ENCODE data around the gene RPN2.

The RPN2 gene

DNA sequence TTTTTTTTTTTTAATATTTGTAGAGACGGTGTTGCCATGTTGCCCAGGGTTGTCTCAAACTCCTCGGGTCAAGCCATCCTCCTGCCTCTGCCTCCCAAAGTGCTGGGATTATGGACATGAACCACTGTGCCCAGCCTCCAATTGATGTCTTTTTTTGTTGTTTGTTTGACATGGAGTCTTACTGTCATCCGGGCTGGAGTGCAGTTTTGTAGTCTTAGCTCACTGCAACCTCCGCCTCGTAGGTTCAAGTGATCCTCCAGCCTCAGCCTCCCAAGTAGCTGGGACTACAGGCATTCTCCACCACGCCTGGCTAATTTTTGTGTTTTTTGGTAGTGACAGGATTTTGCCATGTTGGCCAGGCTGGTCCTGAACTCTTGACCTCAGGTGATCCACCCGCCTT, 9.7 kb downstream of the RPN2 start:
- peak; percentile 38 for DNase-seq

DNA sequence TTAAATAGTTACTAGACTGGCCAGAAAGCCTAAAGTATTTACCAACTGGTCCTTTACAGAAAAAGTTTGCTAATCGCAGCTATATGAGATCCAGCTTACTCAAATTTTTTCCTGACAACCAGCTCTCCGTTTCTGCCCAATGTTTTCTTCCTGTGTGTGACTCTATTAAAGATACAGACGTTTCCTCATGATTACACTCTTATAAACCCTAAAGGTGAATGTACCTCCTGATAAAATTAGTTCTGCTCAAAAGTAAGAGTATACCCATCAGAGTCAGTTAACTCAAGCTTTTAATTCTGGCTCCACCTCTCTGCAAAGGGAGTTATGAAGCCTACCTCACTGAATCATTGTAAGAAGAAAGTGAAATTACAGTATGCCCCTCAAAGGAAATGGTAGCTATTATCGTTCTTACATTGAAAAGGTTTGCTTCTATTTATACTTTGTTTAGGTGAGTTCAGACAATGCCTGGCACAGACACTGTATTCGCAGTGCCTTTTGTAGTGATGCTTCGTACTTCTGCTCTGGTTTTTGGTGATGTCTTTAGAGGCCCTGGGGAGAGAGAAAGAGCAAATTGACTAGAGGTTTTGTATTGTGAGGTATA, 10.4 kb downstream of the RPN2 start:
- no peak for DNase-seq

GRCh38 chr20:37190354-37191112, 11.4 kb downstream of the RPN2 start:
- no peak for DNase-seq

GRCh38 chr20:37192137-37192854, 13.2 kb downstream of the RPN2 start:
- DNase-seq, result peak; percentile 85

GRCh38 chr20:37193226-37193625, 14.1 kb downstream of the RPN2 start:
- no peak for DNase-seq

DNA sequence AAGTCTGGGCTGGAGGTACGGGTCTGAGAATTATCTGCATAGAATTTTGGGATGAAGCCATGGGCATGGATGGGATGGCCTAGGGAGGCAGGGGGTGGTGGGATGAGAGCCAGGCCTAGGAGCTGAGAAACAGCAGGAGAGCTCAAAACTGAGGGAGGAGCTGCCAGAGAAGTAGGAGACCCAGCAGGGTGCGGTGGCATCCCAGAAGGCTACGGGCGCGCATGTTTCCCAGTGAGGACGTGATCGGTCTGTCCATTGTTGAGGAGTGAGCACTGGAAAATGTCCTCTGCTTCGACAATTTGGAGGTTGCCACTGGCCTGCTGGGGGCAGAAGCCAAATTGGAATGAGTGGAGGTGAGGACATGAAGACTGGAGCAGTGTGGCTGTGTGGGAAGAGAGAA, 14.7 kb downstream of the RPN2 start:
- DNase-seq, result no peak

DNA sequence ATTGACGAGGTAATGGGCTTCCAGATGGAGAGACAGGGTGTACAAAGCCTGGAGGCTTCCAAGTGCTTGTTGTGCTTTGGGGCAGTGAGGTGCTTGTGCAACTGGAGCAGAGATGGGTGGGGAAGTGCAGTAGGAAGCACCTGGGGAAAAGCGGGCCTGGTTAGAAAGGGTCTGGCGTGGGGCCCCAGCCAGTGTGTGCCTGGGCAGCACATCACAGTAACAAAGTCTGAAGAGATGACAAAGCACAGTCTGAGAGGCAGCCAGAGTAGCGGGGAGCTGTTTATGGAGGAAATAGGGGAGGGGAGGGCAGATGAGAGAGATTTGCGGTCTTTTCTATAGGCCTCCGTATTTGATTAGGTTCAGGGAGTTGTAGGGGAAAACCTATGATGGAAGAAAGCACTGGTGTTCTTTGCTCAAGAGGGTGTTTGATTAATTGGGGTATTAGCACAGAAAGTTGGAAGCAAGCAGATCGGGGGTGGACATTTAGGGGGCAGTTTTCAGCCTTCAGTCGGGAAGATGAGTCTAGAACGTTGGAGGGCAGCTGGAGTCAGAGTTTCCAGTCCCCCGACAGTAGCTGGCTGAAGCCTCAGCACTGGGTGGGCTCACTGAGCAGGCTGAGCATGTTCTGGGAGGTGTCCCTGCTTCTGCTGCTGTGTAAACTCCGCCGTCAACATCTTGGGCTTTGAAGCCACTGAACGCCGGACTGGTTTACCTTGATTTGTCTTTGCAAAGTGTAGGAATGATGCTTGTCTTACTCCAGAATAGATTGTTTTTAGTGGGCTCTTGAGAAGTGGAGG, 15.7 kb downstream of the RPN2 start:
- DNase-seq, result no peak

- DNase-seq, result no peak
These were observed 20.0 kb downstream of the RPN2 start for GRCh38 chr20:37198932-37199660.

DNA sequence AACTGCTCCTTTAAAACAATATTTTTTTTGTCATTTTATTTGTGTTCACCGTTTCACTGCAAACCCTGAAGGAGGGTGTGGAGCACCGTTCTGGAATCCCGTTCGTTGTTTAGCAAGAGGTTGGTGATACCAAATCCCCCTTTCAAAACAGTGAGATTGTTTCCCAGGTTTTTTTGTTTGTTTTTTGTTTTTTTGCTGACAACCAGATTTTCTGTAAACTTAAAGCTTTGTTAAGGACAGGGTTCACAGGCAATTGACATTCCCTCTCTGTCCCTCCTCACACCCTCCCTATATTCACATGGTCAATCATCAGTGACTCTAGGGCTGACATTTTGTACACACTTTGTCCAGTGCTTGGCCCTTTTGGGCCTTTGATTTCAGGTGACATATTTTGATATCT, 21.2 kb downstream of the RPN2 start:
- DNase-seq, result no peak

DNA sequence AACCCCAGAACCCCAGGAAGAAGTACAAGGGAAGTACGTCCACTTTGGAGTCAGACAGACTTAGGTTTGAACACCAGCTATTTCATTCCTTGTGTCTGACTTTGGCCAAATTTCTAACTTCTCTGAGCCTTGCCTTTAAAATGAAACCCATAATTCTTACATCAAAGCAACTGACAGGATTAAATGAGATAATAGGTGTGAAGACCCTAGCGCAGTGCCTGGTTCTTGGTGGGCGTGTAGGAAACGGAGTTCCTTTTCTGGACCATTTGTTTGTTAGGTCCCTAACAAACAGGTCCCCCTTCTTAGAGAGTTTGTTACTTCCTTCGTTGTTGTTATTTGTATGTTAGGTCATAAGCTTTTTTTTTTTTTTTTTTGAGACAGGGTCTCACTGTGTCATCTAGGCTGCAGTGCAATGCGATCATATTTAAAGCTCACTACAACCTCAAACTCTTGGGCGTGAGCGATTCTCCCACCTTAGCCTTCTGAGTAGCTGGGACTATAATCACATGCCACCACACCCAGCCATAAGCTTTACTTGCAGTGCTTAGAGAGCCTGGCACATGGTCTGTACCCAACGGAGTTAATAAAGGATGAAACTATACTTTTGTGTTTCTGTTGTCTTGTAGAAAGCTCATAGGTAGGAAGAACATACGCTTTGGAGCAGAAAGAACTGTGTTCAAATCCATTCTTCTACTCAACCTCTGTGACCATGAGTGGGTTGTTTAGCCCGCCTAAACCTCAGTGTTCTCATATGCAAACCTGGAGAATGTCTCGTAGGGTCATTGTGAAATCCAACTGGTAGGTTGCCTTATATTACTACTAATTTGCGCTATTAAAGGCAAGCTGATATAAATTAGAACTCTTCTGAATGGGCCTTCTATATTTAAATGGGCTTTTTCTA, 22.0 kb downstream of the RPN2 start:
- no peak for DNase-seq

DNA sequence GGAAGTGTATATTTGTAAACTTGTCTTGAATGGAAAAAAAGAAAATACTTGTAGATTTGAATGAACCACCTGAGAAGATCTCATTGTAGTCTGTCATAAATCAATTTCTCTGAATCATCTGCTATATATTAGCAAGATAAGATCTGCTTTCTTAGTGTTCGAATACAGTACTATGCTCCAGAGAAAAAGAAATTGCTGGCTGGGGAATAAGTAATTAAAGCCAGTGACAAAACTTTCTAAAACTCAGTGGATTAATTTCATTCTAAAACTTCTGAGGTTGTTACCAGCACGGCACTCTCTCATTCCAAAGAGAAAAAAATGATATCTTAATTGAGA, 22.7 kb downstream of the RPN2 start:
- no peak for DNase-seq

DNA sequence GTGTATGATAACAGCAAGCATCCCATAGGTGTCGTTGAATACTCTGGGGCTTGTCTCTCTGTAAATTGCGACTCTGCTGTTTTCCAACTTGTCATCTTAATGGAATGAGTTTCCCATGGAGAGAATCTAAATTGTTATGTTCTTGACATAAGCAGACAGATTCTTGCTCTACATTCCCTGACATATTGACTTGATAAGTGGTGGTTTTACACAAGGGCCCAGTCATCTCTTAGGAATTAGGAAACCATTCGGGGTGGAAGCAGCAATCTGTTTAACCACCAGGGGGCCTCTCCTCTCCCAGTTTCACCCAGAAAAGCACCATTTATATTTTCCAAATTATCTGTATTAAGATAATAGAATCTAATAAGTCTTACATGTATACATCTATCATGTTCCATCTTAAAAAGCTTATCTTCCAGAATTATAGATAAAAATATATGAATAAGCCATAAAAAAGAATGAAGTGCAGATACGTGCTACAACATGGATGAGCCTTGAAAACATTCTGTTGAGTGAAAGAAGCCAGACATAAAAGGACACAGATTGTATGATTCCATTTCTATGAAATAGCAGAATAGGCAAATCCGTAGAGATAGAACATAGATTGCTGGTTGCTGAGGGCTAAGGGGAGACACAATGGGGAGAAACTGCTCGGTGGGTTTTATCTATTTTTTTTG, 23.3 kb downstream of the RPN2 start:
- no peak for DNase-seq

- no peak for DNase-seq
These were observed 24.9 kb downstream of the RPN2 start for GRCh38 chr20:37204056-37204455.

DNA sequence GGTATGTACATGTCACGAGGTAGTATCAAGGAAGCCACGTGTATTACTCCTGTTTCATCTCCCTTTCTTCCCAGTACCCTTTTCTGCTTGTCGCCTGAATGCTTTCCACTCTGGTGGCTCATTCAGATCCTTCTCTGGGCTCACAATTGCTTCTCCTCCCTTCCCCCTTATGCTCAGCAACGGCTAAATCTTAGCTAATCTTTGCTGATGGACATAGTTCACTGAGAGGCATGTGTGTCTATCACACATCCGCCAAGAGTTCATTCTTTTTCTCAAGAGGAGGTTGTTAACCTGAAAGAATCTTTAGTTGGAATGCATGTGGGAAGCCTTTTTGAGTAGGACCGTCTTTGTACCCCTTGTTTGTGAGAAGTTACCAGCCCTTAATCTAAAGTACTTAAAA, 26.0 kb downstream of the RPN2 start:
- DNase-seq, result no peak

DNA sequence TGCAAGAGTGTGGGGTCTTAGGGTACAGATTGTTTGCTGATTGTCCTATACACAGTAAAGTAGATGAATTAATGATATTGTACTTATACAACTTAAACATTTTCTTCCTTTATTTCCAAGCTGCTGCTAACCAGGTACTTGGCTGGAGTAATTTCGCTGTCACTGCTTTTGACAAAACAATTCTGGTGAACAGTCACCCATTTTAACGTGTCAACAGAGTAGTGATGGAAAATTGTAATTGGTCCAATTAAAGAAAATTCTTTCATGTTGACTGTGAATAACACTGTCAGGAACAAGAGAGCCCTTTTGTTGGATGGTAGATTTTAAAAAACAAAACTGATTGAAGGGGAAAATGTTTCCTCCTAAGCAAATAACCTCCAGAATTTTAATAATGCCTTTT, 26.7 kb downstream of the RPN2 start:
- no peak for DNase-seq

DNA sequence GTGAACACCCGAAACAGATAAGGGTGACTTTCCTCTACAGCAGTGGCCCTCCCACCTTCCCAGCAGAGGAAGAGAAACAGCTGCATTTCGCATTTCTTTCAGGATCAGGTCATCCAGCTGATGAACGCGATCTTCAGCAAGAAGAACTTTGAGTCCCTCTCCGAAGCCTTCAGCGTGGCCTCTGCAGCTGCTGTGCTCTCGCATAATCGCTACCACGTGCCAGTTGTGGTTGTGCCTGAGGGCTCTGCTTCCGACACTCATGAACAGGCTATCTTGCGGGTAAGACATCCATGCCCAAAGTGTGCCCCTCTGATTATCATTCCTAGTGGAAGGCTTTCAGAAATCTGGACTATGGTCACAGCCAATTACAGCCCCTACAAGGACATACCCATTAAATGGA, 28.0 kb downstream of the RPN2 start:
- no peak for DNase-seq

GRCh38 chr20:37209193-37209592, 30.1 kb downstream of the RPN2 start:
- no peak for DNase-seq

DNA sequence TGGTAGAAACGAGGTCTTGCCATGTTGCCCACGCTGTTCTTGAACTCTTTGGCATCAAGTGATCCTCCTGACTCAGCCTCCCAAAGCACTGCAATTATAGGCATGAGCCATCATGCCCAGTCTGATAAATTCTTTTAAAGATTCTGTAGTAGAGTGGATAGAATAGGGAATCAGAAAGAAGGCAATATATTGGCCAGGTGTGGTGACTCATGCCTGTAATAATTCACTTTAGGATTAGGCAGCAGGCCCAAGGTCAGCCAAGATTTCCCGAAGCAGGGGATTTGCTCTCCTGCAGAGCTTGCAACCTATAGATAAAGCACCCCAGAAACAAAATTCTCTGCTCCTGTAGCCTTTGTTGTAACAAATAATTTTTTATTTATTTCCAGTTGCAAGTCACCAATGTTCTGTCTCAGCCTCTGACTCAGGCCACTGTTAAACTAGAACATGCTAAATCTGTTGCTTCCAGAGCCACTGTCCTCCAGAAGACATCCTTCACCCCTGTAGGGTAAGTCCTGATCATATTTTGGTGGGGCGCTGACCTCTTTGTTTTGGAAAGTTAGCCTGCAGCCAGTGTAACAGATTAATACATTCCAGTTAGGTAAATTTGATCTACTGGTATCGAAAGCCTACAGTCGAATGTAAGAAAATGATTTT, 30.7 kb downstream of the RPN2 start:
- no peak for DNase-seq

DNA sequence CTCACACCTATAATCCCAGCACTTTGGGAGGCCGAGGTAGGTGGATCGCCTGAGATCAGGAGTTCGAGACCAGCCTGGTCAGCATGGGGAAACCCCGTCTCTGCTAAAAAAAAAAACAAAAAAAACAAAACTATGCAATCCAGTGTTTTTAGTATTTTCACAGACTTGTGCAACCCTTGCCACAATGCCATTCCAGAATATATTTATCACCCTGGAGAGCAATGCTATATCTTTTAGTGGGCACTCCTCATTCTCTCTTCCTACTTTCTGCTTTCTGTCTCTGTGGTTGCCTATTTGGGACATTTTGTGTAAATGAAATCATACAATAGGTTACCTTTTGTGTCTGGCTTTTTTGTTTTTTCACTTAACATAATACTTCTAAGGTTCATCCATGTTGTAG, 39.3 kb downstream of the RPN2 start:
- no peak for DNase-seq

DNA sequence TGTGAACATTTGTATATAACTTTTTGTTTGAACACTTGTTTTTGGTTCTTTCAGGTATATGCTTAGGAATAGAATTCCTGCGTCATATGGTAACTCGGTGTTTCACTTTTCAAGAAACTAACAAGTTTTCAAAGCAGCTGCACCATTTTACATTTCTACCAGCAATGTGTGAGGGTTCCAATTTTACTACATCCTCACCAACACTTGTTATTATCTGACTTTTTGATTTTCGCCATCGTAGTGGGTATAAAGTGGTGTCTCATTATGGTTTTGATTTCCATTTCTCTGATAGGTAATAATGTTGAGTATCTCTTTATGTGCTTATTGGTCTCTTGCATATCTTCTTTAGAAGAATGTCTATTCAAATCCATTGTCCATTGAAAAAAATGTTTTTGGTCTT, 39.8 kb downstream of the RPN2 start:
- no peak for DNase-seq

Data from activated CD8-positive, alpha-beta memory T cell treated with anti-CD3 and anti-CD28 coated beads for 24 hours (primary cell).